Tibial nerve (tissue), 4 donors: ENCODE measurements around the gene CA10.

Experiments
- EP300 ChIP-seq, 2 donors: sonication (generic); formaldehyde crosslinking; IDR thresholded peaks; one replicate each; pipeline ENCODE4 v1.6.1; 2017; ENCODE audit warnings: antibody characterized with exemption in 2 of 2, mild to moderate bottlenecking in 1 of 2
- POLR2A ChIP-seq, 2 donors: fragments of 450-650 bp; IDR thresholded peaks; one replicate each; pipeline ENCODE4 v1.6.1; 2017; ENCODE audit warnings: antibody characterized with exemption in 2 of 2, mild to moderate bottlenecking in 2 of 2, moderate library complexity in 2 of 2
- TF ChIP-seq, protein P1 (sequence below), 5 experiments: fragments of 200-600 bp in 3 of 5; fragments of 450-650 bp in 2 of 5; sonication (generic) in 3 of 5; IDR thresholded peaks; one replicate each; pipeline ENCODE4 v1.5.1; 2016 to 2019; ENCODE audit warnings: antibody characterized with exemption in 5 of 5, mild to moderate bottlenecking in 3 of 5, moderate library complexity in 2 of 5

DNA sequence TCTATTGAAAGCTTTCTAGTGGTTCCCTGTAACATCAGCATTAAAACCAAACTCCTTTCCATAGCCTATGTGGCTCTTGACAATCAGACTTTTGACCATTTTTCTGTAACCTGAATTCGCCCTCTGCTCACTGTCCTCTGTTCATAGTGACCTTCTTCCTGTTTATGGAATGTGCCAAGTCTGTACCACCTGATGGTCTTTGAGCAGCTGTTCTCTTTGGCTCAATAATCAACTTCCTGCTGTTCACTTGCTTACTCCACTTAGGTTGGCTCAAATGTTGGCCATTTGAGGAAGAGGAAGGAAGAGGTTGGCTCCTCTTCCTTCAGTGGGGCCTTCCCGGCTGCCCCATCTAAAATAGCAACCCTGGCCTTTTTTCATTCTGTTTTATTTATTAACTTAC is 251.5 kb downstream of the CA10 start:
- TF ChIP-seq, protein P1, sequence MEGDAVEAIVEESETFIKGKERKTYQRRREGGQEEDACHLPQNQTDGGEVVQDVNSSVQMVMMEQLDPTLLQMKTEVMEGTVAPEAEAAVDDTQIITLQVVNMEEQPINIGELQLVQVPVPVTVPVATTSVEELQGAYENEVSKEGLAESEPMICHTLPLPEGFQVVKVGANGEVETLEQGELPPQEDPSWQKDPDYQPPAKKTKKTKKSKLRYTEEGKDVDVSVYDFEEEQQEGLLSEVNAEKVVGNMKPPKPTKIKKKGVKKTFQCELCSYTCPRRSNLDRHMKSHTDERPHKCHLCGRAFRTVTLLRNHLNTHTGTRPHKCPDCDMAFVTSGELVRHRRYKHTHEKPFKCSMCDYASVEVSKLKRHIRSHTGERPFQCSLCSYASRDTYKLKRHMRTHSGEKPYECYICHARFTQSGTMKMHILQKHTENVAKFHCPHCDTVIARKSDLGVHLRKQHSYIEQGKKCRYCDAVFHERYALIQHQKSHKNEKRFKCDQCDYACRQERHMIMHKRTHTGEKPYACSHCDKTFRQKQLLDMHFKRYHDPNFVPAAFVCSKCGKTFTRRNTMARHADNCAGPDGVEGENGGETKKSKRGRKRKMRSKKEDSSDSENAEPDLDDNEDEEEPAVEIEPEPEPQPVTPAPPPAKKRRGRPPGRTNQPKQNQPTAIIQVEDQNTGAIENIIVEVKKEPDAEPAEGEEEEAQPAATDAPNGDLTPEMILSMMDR (IDR thresholded peaks at IDR 0.05) = no peak
- no peak for TF ChIP-seq EP300 (IDR thresholded peaks at IDR 0.05)
- no peak for TF ChIP-seq POLR2A (IDR thresholded peaks at IDR 0.05)
